Esophagus (tissue), 2 donors: ENCODE data around the gene CAVIN2. TPM values are rescaled to one million over a fixed set of nuclear protein-coding genes. Genes with fewer than 3 reads are reported as not detected.

ENCODE experiments used
- H3K27ac ChIP-seq, 2 donors: one replicate each; pipeline ENCODE4 v1.5.1; 2013; ENCODE audit warnings: low read depth in 2 of 2, mild to moderate bottlenecking in 2 of 2, inconsistent platforms in 1 of 2, low read length in 1 of 2, moderate library complexity in 1 of 2
- H3K27me3 ChIP-seq, 2 donors: one replicate each; pipeline ENCODE4 v1.6.1; 2013; ENCODE audit warnings: low read length in 2 of 2, control low read depth in 1 of 2, mild to moderate bottlenecking in 1 of 2; ENCODE audit not compliant: insufficient read depth in 2 of 2, control insufficient read depth in 1 of 2
- H3K36me3 ChIP-seq, 2 donors: one replicate each; pipeline ENCODE4 v1.6.1; 2013; ENCODE audit warnings: low read length in 1 of 2; ENCODE audit not compliant: control insufficient read depth in 2 of 2, insufficient read depth in 2 of 2
- H3K4me1 ChIP-seq, 2 donors: one replicate each; pipeline ENCODE4 v1.6.1; 2013; ENCODE audit warnings: low read length in 1 of 2; ENCODE audit not compliant: control insufficient read depth in 2 of 2, insufficient read depth in 2 of 2
- H3K4me3 ChIP-seq, 2 donors: one replicate each; pipeline ENCODE4 v1.5.1; 2013; ENCODE audit warnings: low read length in 2 of 2, mild to moderate bottlenecking in 2 of 2, low read depth in 1 of 2, moderate library complexity in 1 of 2
- H3K9me3 ChIP-seq, 2 donors: one replicate each; pipeline ENCODE4 v1.6.1; 2013; ENCODE audit warnings: mild to moderate bottlenecking in 2 of 2, low read depth in 1 of 2, low read length in 1 of 2, moderate library complexity in 1 of 2; ENCODE audit not compliant: control insufficient read depth in 2 of 2, insufficient read depth in 1 of 2
- WGBS, 2 donors: extraction: QIAGEN DNeasy Blood & Tissue Kit; methylation state at CpG; one replicate each; pipeline ENCODE4 v1.1.7; 2013; 5-methylcytosine and 5-hydroxymethylcytosine counted together
- polyA plus RNA-seq, 2 donors: library from polyadenylated mRNA; stranded (reverse); fragments of 200-250 nt; gene quantifications; one replicate each; pipeline ENCODE4 v1.2.3, GENCODE V29; 2013
- donor health status: healthy with polysubstance abuse.
- donor health status: Bipolar disorder and iron deficiency.

The CAVIN2 gene
- polyA plus RNA-seq, 2 donors, result 6.5 to 11.1 TPM

DNA sequence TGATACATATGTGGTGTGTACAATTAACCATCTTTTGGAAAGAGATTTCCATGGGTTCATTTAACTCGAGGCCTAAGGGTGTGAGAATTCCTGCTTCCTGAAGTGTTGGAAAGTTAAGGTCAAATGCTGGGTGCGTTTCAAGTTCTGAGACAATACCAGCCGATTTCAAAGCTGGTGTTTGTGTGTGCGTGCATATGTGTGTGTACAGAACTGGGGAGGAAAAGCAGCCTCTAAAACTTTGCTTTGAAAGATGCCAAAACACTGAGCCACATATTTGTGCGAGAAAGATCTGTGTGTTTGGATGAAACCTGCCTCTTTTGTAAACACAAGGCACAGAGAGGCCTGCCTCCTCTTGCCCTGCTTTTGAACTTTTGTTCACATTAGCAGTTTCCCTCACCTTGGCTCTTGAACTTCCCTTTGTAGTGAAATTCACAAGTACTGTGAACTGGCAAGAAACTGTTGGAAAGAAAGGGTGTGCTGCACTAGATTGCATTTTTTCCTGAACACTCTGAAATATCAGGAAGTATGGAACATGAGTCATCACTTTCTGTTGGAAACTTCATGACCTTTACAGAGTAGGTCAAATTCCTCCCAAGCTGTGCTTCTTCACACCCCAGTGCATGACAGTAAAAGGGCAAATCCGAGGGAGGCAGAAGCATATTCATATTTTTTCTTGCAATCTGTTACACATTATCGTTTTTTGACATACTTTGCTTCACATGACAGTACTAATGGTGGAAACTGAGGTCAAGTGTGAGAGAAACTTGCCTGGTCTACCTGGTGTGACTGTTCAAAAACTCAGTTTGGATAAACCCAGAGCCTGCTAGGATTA lies 20.0 kb upstream of the CAVIN2 start:
- Histone ChIP-seq H3K4me3 (no peak overlapping the region), H3K27me3 (no peaks in the 10 kb centered on the region), H3K4me1 (peaks cover 0 to 4% of the 10 kb centered on the region in 2 donors), H3K9me3 (no peaks in the 10 kb centered on the region), H3K27ac (peak overlapping the region; percentile 79 to 85), H3K36me3 (no peaks in the 10 kb centered on the region)
- 9 to 31% methylated on average over 7 of the region's 7 CpGs for WGBS, 2 donors

DNA sequence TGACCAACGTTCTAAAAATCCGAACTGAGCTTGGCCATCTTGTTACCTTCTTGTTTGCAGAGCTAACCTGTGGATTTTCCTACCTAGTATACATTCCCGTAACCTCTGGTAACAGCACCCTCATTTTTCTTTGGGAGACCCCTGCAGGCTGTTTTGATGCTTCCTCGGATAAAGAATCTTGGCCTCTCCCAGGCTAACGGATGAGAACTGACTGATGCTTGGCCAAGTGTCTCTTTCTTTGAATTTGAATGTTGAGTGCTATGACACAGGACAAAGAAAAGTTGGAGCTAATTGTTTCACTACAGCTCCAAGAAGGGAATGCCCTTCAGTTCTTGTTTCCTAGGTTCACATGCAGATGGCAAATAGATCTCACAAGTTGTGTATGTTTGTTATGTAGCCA lies 19.3 kb upstream of the CAVIN2 start:
- no peak overlapping the region for H3K4me3 ChIP-seq
- H3K9me3 ChIP-seq, result no peaks in the 10 kb centered on the region
- H3K36me3 ChIP-seq, result no peaks in the 10 kb centered on the region
- no peaks in the 10 kb centered on the region for H3K27me3 ChIP-seq
- H3K27ac ChIP-seq, result peak overlapping the region; percentile 68 to 79
- H3K4me1 ChIP-seq, result peaks cover 0 to 4% of the 10 kb centered on the region in 2 donors
- WGBS, 2 donors, result 44 to 58% methylated on average over 5 of the region's 5 CpGs

DNA sequence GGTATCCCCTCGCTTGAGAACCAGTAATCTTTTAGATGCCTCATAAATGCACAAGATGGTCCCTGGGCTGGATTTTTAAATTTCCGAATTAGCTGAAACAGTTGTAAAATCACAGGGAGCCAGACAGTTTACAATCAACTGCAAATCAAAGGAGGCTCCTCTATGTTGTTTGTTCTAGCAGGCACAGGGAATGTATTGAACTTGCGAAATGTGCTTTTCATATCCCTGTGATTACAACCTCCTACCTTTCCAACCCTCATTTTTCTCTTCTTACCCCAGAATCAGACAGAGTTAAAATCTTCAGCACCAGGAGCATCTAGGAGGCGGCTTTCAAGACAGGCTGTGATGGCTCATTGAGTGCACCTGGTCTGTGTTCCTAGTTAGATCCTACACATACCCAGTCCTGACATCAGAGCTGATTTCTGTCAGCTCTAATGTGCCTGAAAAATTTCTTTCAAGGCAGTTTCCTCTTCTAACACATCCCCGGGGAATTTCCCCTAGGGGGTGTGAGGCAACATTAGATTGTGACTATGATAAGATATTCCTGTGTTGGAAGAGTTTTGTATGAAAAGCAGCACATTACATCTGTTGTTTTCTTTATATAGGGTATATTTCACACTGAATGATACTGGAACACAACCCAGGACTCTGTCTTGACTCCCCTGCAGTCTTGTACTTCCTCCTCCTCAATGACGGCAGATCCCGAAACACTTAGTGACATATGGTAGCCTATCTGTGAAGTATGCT lies 17.9 kb upstream of the CAVIN2 start:
- H3K27ac ChIP-seq, result peak overlapping the region in 1 of 2 donors; percentile 24
- peaks cover 0 to 4% of the 10 kb centered on the region in 2 donors for H3K4me1 ChIP-seq
- no peaks in the 10 kb centered on the region for H3K9me3 ChIP-seq
- H3K36me3 ChIP-seq, result no peaks in the 10 kb centered on the region
- no peaks in the 10 kb centered on the region for H3K27me3 ChIP-seq
- no peak overlapping the region for H3K4me3 ChIP-seq
- WGBS, 2 donors, result 71 to 76% methylated on average over 7 of the region's 7 CpGs

DNA sequence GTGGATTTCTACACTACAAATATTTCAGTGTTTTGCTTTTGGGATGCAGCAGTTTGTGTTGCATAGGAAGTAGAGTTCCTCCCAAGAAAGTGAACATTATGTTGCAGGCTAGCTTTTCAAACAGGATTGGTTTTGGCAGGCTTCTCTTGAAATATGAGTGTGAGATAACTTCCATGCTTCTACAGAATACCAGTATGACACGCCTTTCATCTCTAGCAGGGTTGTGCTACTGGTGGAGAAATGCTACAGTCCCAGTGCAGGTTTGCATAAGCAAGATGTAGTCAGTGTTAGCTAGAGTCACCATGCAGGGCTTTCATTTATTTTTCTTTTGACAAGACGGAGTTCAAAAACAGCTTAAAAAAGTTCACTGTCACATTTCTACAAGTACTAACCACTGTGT lies 17.1 kb upstream of the CAVIN2 start:
- H3K9me3 ChIP-seq, result no peaks in the 10 kb centered on the region
- H3K27ac ChIP-seq, result no peak overlapping the region
- 60 to 73% methylated on average over 2 of the region's 2 CpGs for WGBS, 2 donors

DNA sequence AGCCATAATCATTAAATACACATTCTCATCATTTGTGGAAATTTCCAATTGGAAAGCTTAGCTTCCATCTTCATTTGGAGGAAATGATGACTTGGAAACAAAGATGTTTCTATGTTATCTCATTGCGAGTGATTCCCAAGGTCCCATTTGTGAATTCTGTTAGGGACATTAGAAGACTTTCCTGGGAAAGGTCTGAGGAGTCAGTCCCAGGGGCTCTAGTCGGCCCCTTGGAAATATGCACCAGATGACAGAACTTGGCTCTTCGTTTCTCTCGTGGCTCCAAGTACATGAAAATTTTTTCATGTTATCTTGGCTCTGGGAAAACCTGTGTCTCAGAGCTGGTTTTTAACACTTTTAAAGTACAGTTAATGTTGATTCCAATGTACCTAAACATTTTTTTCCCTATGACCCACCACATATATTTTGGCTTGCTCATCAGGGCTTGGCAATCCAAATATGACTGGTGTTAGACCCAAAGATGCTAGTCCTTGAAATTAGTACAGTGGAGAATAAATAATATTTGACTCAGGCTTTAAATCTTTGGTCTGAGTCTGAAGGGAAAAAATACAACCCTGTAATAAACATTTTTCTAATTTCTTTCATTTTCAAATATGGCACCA lies 15.4 kb upstream of the CAVIN2 start:
- no peaks in the 10 kb centered on the region for H3K36me3 ChIP-seq
- WGBS, 2 donors, result 82 to 84% methylated on average over 4 of the region's 4 CpGs

More for the DNA sequence above, 17.1 kb upstream of the CAVIN2 start:
- Histone ChIP-seq H3K36me3 (no peaks in the 10 kb centered on the region), H3K4me1 (peaks cover 0 to 2% of the 10 kb centered on the region in 2 donors), H3K27me3 (no peaks in the 10 kb centered on the region), H3K4me3 (no peak overlapping the region)

DNA sequence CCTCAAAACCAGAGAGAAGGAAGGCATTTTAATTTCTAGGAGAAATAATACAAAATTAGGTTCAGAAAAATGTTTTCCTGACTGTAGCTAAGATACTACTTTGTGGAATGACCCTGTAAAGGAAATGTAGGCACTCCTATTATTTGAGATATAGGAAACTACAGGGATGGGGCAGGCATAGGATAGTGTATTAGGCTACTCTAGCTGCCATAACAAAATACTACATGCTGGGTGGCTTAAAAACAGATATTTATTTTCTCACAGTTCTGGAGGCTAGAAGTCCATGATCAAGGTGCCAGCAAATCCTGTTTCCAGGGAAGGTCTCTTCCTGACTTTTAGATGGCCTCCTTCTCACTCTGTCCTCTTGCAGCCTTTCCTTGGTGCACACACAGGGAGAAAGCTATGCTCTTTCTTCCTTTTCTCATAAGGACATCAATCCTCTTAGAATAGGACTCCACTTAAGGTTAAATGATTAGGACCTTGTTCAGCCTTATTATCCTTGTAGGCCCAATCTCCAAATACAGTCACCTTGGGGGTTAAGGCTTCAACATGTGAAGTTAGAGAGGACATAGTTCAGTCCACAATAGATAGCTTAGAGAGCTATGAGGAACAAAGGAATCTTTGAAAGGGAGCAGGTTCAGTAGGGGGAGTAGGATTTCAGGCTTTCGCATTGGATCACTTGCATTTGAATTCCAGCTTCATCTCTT lies 14.0 kb upstream of the CAVIN2 start:
- 72 to 96% methylated on average over 1 of the region's 1 CpG for WGBS, 2 donors

More for the DNA sequence above, 15.4 kb upstream of the CAVIN2 start:
- Histone ChIP-seq H3K4me1 (peaks cover 0 to 2% of the 10 kb centered on the region in 2 donors), H3K27ac (no peak overlapping the region), H3K4me3 (no peak overlapping the region), H3K27me3 (no peaks in the 10 kb centered on the region), H3K9me3 (no peaks in the 10 kb centered on the region)

DNA sequence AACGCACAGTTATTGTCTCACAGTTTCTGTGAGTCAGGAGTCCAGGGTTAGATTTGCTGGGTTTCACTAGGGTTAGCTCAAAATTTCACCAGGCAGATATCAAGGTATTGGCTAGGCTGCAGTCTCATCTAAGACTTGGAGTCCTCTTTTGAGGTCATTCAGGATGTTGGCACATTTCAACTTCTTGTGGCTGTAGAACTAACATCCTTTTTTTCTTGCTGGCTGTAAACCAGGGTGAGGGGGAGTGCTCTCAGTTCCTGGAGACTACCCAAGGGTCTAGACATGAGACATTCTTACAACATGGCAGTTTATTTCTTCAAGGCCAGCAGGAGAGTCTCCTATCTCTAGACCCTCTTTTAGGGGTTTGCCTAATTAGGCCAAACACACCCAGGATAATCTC lies 12.8 kb upstream of the CAVIN2 start:
- Histone ChIP-seq H3K27ac (no peak overlapping the region), H3K36me3 (no peaks in the 10 kb centered on the region), H3K9me3 (no peaks in the 10 kb centered on the region), H3K27me3 (no peaks in the 10 kb centered on the region), H3K4me3 (no peak overlapping the region), H3K4me1 (peaks cover 0 to 2% of the 10 kb centered on the region in 2 donors)
- 93 to 94% methylated on average over 1 of the region's 1 CpG for WGBS, 2 donors

More for the DNA sequence above, 14.0 kb upstream of the CAVIN2 start:
- Histone ChIP-seq H3K4me3 (no peak overlapping the region), H3K4me1 (peaks cover 0 to 2% of the 10 kb centered on the region in 2 donors), H3K27me3 (no peaks in the 10 kb centered on the region), H3K27ac (no peak overlapping the region), H3K9me3 (no peaks in the 10 kb centered on the region), H3K36me3 (no peaks in the 10 kb centered on the region)

DNA sequence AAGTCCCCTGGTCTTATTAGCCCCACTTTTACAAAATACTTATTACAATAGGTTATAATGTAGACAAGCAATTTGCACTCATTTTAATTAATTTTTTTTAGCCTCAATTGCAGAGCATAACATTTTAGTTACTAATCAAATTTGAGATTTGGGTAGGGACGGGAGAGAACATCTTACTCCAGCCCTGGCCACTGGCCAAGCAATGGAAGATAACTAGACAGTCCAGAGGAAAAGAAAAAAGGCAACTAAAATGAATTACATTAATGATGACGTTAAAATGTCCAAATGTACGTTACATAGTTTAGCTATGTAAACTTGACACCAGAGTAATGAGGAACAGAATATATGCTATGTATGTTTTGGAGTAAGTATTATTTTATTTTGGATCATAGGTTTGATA lies 11.0 kb upstream of the CAVIN2 start:
- H3K4me1 ChIP-seq, result no peaks in the 10 kb centered on the region
- H3K27me3 ChIP-seq, result no peaks in the 10 kb centered on the region
- no peaks in the 10 kb centered on the region for H3K9me3 ChIP-seq
- 77 to 86% methylated on average over 3 of the region's 3 CpGs for WGBS, 2 donors
- H3K27ac ChIP-seq, result no peak overlapping the region
- no peak overlapping the region for H3K4me3 ChIP-seq
- H3K36me3 ChIP-seq, result no peaks in the 10 kb centered on the region

DNA sequence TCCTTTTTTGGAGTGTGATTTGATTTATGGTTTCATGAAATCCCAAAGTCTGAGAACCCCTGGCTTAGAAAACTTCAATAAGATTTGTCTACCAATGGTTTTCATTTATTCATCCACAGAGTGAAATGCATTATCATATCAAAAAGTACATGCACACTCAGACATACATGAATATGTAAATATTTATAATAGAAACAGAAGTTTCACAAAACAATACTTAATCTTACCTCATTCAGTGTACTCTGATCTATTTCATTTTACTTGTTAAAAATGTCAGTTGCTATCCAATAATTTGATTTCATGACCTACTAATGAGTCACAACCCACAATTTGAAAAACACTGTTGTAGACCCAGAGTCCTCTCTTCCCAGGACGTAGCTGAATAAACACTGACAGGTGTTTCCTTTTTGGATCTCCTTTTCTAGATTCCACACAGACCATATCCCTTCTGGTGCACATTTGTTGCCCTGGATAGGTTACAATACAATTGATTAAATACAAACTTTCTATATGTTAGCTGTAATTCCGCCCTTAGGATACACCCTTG lies 10.4 kb upstream of the CAVIN2 start:
- no peaks in the 10 kb centered on the region for H3K4me1 ChIP-seq
- no peaks in the 10 kb centered on the region for H3K27me3 ChIP-seq

More for the DNA sequence above, 10.4 kb upstream of the CAVIN2 start:
- WGBS, 2 donors, result 51 to 54% methylated on average over 2 of the region's 2 CpGs
- H3K27ac ChIP-seq, result no peak overlapping the region
- H3K36me3 ChIP-seq, result no peaks in the 10 kb centered on the region
- no peak overlapping the region for H3K4me3 ChIP-seq
- no peaks in the 10 kb centered on the region for H3K9me3 ChIP-seq
